HG02973 (cell line): ENCODE measurements around the gene MUSTN1.

Experiments used
- ATAC-seq: cut with Tn5 transposase; IDR thresholded peaks from one replicate; pipeline ENCODE4 v1.9.1; 2021; ENCODE audit warnings: moderate library complexity; ENCODE audit not compliant: unreplicated experiment

The MUSTN1 gene

DNA sequence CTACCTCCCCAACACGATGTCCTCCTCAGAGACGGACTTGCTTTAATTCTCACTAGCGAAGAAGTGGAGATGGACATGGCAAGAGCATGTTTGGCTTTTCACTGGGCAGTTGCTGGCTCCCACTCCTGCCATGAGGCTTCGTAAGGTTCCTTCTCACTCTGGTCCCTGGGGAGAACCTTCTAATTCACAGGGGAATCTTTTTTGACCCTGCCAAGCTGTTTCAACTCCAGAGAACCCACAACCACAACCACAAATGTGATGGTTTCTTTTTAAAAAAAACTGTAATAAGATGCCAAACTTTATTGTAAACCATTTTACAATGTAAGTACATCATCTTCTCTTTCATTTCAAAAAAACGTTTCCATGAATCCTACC is 1.6 kb upstream of the MUSTN1 start:
- ATAC-seq = no peak

DNA sequence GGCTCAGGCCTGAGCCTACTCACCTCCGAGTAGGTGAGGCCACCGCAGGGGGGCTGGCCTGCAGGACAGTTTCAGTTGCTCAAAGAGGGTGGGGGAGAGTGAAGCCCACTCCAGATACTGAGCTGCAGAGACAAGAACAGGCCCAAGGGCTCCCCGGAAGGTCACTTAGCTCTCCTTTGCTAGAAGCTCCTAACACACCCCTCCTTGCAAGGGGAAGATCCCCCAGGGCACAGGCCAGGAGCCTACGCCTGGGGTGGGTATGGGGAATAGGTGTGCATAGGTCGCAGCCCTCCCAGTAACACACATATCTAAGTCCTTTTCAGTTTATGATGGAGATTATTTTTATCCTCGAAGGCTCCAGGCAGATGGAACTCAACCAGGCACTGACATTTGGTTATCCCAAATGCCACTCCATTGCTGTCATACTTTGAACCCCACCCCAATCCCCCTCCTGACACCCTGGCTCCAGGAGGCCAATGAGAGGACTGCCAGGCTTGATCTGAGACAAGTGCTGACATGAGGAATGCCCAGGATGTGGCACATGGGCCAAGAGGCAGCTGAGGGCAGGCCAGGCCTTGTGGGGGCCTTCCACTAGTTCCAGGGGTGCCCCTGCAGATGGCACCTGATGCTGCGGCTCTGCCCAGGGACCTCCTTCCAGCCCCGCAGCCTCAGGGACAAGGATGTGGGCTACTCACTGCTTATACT is 1.1 kb upstream of the MUSTN1 start:
- no peak for ATAC-seq

DNA sequence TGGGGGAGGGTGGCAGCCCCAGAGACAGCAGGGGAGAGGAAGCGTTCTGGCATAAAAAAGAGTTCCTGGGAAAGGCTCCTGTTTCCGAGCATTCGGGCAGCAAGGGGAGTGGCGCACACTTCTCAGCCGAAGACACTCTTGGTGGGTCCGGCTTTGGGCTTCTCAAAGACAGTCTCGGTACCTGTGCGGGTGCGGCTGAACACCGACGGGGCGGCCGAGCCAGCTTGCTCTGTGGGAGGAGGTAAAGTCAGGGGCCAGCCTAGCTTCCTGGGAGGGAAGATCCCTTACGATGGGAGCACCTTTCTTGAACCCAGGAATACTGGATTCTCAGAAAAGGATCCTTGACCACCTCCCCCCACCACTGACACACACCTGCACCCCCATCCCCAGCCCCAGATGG is 1.6 kb downstream of the MUSTN1 start:
- ATAC-seq = no peak

DNA sequence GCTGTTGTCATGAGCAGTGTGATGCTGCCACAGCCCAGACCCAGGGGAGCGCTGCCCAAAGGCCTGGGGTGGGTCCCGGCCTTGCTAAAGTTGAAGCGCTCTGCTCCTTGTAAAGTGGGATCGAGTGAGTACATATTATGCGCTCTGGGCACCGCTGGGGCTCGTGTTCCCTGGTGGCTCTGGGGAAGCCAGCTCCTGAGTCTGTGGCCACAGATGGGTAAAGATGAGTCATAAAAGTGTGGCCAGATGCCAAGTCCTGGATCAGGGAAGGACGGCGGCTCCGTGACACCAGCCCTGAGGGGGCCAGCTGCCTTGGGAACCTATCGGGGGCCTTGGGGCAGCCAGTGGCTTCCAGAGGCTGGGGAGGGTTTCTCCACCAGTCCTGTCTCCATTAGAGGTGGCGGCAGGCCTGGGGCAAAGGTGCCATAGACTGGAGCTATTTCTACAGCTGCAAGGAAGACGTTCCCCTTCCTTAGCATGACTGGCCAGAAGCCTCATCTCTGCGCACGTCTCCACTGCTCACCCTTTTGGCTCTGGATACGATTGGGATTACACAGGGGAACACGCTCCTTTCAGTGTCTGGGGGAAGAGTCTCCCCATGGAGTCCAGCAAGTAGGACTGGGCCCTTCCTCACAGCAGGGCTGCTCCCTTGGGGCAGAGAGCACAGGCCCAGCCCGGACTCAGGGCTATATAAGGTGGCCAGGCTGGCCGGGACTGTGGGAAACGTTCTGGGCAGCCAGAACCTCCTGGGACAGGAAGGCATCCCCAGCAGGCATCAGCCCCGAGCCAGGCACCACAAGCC is 3.1 kb downstream of the MUSTN1 start:
- ATAC-seq = no peak

DNA sequence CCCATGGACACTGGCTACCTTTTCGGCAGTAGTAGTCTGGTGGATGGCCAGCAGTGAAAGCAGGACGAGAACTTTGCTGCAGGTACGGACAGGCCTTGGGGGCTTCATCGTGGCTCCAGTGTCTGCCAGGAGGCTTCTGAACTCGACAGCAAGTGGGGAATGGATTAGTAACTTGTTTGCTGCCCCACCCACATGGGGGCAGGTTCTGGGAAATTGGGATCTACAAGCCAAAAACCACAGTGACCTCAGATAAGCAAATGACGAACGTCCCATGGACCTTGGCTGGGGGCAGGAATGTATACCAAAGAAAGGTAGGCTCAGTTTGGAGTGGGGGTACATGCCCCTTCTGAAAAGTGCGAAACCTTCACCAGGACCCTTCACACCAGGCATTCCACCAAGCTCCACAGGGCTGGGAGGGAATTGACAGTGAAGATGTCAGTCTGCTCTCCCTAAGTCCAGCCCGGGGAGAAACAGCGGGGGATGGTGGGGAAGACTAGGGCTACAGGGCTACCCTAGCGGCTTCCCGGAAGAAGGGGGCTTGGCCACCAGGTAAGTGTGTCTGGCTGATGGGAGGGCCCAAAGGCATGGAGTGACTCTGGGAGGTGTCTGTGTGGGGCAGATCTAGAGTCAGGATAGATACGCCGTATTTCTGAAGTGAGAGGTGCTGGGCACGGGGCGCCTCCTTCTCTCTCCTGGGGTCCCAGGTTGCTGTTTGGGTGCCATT is 4.1 kb downstream of the MUSTN1 start, which contains the start of gene ITIH4:
ITIH4 (minus strand) TSS at position 138 of the 724 bp plus-strand sequence; CDS start at position 108, 30 bp downstream.
- ATAC-seq = no peak

DNA sequence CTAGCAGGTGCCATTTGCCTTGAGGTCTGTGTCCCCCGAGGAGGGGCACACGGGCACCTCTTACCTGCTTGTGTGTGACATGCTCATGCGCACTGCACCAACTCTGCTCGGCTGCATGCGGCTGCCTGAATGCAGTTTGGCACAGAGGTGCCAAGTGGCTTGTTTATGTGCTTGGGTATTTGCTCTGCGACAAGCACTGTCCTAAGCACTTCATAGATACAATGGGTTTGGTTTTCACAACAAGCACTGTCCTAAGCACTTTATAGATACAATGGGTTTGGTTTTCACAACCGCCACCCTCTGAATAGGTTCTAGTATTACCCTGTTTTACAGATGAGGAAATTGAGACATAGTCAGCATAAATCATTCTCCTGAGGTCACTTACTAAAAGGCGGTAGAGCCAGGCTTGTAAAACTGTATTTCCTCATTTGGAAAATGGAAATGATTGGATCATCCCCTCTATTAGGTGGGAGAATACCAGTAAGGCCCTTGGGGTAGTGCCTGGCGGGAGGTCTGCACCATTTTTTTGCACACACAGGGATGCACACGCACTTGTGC is 4.8 kb downstream of the MUSTN1 start:
- ATAC-seq = no peak

DNA sequence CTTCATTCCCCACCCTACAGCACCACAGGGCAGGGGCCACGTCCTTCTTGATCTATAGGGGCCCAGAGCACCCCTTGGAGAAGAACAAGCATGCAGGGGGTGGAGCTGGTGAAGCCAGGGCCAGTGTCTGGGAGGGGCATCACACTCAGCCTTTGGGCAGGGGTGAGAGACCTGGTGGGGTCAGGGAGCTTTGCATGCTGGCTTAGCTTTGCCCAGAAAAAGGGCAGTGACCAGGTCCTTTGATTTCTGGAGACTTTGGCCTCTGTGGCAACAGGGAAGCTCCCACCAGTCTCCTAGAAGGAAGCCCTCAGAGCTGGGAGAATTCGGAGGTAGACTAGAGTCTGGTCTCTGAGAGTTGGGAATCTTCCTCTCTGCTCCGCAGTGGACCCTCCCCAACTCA is 5.3 kb downstream of the MUSTN1 start:
- no peak for ATAC-seq

DNA sequence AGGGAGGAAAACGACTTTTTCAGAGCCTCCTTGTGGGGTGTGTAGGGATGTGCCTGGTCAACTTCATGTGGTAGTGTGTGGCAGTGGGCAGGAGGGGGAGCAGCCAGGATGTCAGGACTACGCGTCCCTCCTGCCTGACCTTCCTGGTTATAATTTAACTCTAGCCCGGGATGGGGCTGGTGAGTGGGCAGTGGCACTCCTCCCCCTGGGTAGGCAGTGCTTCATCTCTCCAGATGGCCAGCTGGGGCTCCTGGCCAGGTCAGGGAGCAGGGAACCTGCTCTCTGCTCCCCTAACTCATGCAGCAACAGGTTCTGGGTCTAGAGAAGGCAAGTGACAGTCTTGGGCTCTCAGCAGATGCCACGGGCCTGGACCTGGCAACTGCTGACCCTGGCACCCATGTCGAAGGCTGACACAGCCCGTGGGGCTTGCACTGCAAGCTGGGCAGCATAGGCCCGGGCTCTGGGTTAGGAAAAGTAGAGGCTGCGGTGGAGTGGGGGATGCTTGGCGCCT is 6.9 kb downstream of the MUSTN1 start:
- no peak for ATAC-seq

DNA sequence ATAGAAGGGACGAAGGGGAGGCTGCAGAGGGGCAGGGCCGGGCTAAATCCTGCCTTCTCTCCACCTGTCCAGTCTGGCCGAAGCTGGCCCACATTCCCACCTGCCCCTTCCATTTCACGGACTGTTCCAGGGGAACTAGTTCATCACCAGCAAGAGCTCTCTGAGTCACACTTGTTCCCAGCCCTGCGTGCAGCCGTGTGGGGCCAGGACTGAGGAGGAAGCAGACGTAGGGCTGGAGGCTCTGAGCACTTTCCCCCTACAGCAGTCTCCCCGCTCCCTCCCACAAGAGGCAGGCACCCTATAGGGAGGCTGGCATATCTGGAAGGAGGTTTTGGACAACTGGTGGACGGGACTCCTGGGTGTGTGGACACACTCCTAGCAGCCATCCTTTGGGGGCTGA is 7.4 kb downstream of the MUSTN1 start:
- ATAC-seq = no peak

DNA sequence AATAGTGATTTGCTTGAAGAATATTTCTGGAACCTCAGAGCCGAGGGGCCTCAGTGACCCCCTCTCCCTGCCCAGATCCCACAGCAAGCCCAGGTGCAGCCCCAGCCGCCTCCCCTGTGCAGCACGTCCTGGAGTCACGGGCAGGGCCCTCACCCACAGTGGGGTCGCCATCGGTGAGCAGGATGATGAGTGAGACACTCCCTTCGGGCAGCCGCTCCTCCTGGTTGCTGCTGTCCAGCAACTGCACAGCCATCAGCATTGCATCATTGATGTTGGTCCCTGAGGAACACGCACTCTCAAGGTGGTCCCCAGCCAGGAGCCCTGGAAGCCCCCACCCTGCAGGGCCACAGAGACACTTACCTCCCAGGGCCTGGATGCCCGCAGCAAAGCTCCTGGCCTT is 10.8 kb downstream of the MUSTN1 start:
- ATAC-seq = no peak

DNA sequence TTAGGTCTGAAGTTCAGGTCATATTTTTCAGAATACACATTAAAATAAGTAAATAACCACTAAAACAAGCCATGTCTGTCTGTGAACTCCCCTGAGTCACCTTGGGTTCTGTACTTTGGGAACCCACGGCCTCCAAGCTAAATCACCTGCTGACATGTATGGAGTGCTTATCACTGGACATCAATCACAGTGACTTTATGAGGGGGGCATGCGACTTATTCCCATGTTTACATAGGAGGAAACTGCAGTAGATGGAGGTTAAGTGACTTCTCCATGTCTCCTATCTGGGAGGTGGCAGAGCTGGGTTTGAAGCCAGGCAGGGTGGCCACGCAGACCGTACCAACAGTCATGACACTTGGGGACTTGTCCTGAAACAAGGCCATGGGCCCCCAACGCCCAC is 12.5 kb downstream of the MUSTN1 start:
- no peak for ATAC-seq

DNA sequence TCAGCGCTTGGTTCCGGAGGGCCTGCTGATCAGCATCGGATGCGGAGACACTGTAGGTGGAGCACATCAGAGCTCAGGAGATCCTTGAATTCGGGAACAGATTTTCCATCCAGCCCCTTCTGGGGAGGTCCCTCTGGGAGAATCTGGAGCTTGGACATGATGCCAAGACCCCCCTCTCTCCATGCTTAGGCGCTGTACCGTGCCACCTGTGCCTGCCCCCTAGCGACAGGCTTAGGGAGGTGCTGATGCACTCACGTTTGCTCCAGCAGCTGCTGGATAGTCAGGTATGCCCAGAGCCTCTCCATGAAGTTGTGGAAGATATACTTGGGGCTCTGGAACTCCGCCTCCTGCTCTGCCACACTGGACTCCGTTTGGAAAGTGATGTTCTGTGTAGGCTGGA is 14.1 kb downstream of the MUSTN1 start:
- ATAC-seq = no peak

DNA sequence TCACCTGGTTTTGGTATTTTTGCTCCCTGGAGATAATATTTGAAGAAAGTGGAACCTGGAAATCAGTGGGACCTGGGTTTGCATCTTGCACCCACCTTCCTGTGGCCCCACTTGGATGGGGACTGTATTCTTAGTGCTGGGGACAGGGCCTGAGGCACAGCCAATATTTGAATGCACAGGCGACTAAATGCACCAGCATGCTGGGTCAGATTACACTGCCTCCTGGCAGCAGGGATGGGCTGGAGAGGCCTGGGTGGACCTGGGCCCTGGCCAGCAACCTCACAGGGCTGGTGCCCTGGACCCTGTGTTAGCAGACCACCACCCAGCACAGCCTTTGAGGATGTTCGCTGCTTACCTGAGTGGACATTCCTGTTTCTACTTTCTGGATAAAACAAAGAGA is 14.9 kb downstream of the MUSTN1 start:
- no peak for ATAC-seq

DNA sequence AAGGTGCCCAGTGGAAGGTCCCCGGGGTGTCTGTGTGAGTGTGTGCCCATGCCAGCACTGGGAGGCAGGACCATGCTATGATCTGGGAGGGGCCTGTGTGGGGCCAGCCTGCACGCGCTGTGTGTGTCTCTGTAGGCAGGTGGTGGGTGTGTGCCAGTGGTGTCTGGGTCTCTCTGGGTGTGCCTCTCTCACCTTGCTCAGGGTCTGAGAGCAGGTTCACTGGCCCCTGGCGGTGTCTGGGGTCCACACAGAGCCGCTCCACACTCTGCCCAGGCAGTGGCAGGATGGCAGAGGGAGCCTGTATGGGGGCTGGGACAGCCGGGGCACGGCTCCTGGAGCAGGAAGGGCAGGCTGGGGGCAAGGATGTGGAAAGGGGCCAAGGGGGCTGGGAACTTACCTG is 17.0 kb downstream of the MUSTN1 start:
- no peak for ATAC-seq

DNA sequence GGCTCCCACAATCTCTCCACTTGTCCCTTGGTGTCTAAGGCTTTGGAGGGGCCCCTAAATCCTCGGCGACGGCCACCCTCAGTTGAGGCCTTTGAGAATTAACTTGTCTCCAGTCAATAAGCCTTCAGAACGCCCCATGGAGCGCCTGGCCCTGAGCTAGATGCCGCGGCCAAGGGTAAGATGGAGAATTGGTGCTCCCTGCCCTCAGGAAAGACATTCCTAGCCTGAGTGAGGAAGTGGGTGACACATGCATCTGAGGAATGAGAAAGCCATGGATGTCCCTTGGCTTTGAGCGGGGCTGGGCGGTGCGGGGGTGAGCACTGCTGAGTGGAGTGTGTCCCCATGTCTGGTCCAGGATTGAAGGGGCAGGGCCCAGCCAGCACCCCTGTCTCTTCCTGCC is 17.6 kb downstream of the MUSTN1 start:
- ATAC-seq = no peak

DNA sequence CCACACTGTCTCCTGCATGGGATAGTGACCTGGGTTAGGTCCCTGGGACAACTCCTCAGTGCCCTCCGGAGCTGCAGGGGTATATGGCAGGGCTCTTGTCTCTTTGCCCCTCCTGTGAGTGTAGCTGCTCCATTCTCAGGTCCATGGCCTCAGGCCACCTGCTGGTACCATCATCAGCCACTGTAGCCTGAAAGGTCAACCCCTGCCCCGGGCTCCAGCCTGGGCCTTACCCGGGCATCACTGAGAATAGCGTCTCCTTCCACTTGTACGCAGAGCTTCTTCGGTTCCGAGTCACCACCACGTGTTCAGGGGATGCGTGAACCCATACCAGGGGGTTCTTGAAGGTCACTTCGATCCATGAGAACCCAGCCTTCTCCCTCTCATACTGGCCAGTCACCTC is 18.2 kb downstream of the MUSTN1 start:
- no peak for ATAC-seq

DNA sequence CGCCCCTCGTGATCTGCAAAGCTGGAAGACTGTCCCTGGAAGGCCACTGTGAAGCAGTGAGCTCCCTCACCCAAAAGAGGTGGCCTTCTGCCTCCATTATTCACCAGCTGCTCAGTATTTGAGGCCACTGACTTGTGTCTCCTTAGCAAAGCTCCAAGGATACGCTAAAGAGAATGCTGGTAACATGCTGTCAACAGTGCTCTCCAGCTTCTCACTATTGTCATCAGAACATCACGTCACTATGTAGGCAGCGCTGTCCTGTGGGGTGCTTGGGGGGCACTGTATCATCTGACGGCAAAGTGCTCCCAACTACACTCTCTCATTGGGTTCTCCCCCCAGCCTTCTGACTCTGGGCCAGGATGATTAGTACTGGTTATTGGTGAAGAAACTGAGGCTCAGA is 18.6 kb downstream of the MUSTN1 start:
- no peak for ATAC-seq

DNA sequence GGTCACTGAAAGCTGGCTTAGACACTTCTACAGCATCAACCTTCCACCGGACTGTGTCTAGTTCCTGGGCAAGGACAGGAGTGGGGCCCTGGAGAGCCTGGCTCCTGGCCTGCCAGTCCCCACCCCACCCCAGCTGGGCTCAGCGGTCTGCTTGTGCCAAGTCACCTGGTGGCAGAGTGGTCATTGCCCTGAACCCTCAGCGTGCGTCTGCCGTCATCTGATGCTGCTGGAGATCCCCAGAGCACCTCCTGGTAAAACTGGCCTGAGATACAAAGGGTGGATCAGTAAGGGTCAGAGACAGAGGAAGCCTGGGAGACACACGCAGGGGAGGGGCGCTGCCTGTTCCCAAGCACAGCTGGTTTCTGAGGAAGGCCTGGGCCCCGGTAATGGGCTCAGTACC is 21.0 kb downstream of the MUSTN1 start:
- no peak for ATAC-seq

DNA sequence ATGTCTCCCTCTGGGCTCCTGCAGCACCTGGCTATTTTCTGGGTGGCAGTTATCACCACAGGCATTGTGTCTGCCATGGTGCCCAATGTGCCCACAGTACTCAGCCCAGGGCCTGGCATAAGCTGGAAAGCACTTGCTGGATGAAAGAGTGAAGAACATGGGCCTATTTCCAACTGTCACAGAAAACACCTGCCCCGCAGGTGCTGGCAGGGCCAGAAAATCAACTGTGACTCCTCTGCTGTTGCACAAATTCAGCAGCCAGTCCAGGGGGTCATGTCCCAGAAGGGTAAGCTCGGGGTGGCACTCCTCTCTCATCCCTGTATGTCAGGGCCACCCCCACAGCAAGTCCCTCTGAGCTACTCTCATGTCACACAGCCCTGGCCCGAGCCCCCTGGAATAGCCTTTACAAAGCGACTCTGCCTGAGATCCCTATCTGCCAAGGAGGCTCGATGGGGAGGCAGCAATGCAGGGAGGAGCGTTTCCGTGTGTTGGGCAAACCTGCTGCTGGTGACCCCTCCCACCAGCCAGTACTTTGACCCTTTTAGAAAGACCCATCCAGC is 23.3 kb downstream of the MUSTN1 start:
- ATAC-seq = no peak

DNA sequence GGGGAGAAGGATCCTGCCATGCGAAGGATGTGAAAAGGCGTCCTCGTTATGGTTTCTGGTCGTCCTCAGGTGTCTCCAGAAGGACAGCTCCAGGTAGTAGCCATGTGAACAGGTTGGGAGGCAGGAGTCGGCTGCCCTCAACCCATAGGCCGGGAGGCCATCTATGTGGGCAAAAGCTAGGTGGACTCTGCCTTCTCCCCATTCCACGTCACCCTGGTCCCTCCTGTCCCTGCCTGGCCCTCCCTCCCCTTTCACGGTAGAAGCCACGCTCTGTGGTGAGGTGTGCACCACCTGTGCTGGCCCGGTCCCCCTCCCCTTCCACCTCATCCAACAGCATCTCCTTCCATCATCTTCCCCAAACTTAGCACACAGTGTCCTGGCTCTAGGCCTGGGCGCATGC is 23.9 kb downstream of the MUSTN1 start:
- ATAC-seq = no peak
